SU-DHL-6 (cell line): Measurements from ENCODE around the gene DENND2A.
"Not testable (repeated sequence)": the region's sequence is repeated elsewhere in the genome, so short reads cannot be mapped to it uniquely, and the experiment has no call there.

Source experiments
- EZH2phosphoT487 ChIP-seq: fragments of 200-600 bp; sonication (generic), shearing (Covaris generic); conservative IDR thresholded peaks from 2 replicates; pipeline ENCODE4 v1.6.1; 2018; ENCODE audit warnings: mild to moderate bottlenecking, antibody characterized with exemption, low read length, moderate library complexity, mixed read lengths
- TF ChIP-seq, protein P1 (sequence below): fragments of 200-600 bp; sonication (generic); IDR thresholded peaks from one replicate; pipeline ENCODE4 v1.5.1; 2017; ENCODE audit warnings: antibody characterized with exemption, mild to moderate bottlenecking, low read length, moderate library complexity; ENCODE audit not compliant: insufficient read depth, poor library complexity, severe bottlenecking

DNA sequence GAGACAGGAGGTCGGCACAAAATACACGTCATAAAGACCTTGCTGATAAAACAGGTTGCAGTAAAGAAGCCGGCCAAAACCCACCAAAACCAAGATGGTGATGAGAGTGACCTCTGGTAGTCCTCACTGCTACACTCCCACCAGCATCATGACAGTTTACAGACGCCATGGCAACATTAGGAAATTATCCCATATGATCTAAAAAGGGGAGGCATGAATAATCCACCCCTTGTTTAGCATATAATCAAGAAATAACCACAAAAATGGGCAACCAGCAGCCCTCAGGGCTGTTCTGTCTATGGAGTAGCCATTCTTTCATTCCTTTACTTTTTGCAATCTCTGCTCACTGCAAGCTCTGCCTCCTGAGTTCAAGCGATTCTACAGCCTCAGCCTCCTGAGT is 74.9 kb downstream of the DENND2A start:
- TF ChIP-seq, protein P1, sequence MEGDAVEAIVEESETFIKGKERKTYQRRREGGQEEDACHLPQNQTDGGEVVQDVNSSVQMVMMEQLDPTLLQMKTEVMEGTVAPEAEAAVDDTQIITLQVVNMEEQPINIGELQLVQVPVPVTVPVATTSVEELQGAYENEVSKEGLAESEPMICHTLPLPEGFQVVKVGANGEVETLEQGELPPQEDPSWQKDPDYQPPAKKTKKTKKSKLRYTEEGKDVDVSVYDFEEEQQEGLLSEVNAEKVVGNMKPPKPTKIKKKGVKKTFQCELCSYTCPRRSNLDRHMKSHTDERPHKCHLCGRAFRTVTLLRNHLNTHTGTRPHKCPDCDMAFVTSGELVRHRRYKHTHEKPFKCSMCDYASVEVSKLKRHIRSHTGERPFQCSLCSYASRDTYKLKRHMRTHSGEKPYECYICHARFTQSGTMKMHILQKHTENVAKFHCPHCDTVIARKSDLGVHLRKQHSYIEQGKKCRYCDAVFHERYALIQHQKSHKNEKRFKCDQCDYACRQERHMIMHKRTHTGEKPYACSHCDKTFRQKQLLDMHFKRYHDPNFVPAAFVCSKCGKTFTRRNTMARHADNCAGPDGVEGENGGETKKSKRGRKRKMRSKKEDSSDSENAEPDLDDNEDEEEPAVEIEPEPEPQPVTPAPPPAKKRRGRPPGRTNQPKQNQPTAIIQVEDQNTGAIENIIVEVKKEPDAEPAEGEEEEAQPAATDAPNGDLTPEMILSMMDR: not testable (repeated sequence)
- TF ChIP-seq EZH2phosphoT487: not testable (repeated sequence)
